NT2/D1 (cell line): Measurements from ENCODE around the gene MAGEH1.

Experiments used
- SUZ12 ChIP-seq: IDR thresholded peaks from 2 replicates; pipeline ENCODE4 v1.6.1; 2011; ENCODE audit not compliant: insufficient read length, insufficient read depth; ENCODE audit errors: extremely low read depth
- ZNF274 ChIP-seq: IDR thresholded peaks from 2 replicates; pipeline ENCODE4 v1.6.1; 2011; ENCODE audit warnings: mild to moderate bottlenecking, low read depth, low read length

GRCh38 chrX:55450259-55450658 is 1.7 kb upstream of the MAGEH1 start:
- TF ChIP-seq ZNF274 (no peak), SUZ12 (no peak)
